T-cell (primary cell): ENCODE data around the gene ZNF688. TPM values are rescaled to one million over a fixed set of nuclear protein-coding genes. Genes with fewer than 3 reads are reported as not detected.

ENCODE experiments used
- ATAC-seq, 4 experiments: fragments of 200-7000 bp in 3 of 4; fragments of 150-1000 bp in 1 of 4; cut with Tn5 transposase; replicated peaks in 1 of 4; 1 replicate in 3 of 4; 2 replicates in 1 of 4; pipeline ENCODE4 v1.10.0; 2021; ENCODE audit warnings: moderate library complexity in 3 of 4, mild to moderate bottlenecking in 2 of 4, moderate number of reproducible peaks in 1 of 4
- CTCF ChIA-PET, 2 donors: fragments of 300-600 bp; sonication (Branson Sonifier 250); formaldehyde crosslinking; loops; one replicate each; lab custom pipeline; 2022; ENCODE audit warnings: antibody characterized with exemption in 2 of 2; lab: Charles Lee
- POLR2A ChIA-PET, 2 donors: fragments of 300-600 bp; sonication (Branson Sonifier 250); formaldehyde crosslinking; loops; one replicate each; lab custom pipeline; 2022; ENCODE audit warnings: antibody characterized with exemption in 2 of 2; lab: Charles Lee
- DNase-seq, 35 experiments: peaks; one replicate each; pipeline versions ENCODE4 v3.0.0 to v3.0.0-alpha.2; 2013 to 2023
- H3K27ac ChIP-seq: one replicate; pipeline ENCODE4 v1.5.1; 2013; ENCODE audit warnings: low read length
- H3K27me3 ChIP-seq, 2 experiments: replicated peaks in 1 of 2; 1 replicate in 1 of 2; 2 replicates in 1 of 2; pipeline versions ENCODE4 v1.6.1 to v1.7.0; 2013; ENCODE audit warnings: low read length in 1 of 2, mixed read lengths in 1 of 2; ENCODE audit not compliant: control insufficient read depth in 2 of 2, insufficient read depth in 2 of 2; ENCODE audit errors: extremely low read depth in 1 of 2
- H3K36me3 ChIP-seq, 2 donors: 1 replicate in 1 of 2; 2 replicates in 1 of 2; pipeline versions ENCODE4 v1.6.1 to v1.7.0; 2013; ENCODE audit warnings: low read length in 1 of 2; ENCODE audit not compliant: control insufficient read depth in 2 of 2, insufficient read depth in 1 of 2; ENCODE audit errors: extremely low read depth in 1 of 2
- H3K4me1 ChIP-seq, 2 experiments: 1 replicate in 1 of 2; 2 replicates in 1 of 2; pipeline versions ENCODE4 v1.6.1 to v1.7.0; 2013; ENCODE audit warnings: low read length in 2 of 2, mixed read lengths in 1 of 2; ENCODE audit not compliant: insufficient read depth in 2 of 2, control insufficient read depth in 1 of 2; ENCODE audit errors: extremely low read depth in 1 of 2
- H3K4me3 ChIP-seq, 2 donors: 1 replicate in 1 of 2; 2 replicates in 1 of 2; pipeline versions ENCODE4 v1.5.1 to v1.7.0; 2013; ENCODE audit warnings: mild to moderate bottlenecking in 2 of 2, low read length in 1 of 2, moderate library complexity in 1 of 2; ENCODE audit not compliant: control insufficient read depth in 1 of 2; ENCODE audit errors: extremely low read depth in 1 of 2
- H3K9me3 ChIP-seq: 2 replicates; pipeline ENCODE4 v1.7.0; 2013
- H3K27ac Mint-ChIP-seq, 2 donors: one replicate each; pipeline ENCODE4 v1.8.0; 2020 to 2021; ENCODE audit warnings: mild to moderate bottlenecking in 2 of 2, mixed read lengths in 2 of 2
- H3K27me3 Mint-ChIP-seq, 2 donors: one replicate each; pipeline ENCODE4 v1.8.0; 2021 to 2022; ENCODE audit warnings: mixed read lengths in 2 of 2
- H3K36me3 Mint-ChIP-seq: one replicate; pipeline ENCODE4 v1.8.0; 2021; ENCODE audit warnings: mixed read lengths
- H3K4me1 Mint-ChIP-seq, 3 donors: one replicate each; pipeline ENCODE4 v1.8.0; 2020 to 2022; ENCODE audit warnings: mixed read lengths in 3 of 3, mild to moderate bottlenecking in 1 of 3
- H3K4me3 Mint-ChIP-seq, 3 donors: one replicate each; pipeline ENCODE4 v1.8.0; 2020 to 2022; ENCODE audit warnings: mild to moderate bottlenecking in 3 of 3, mixed read lengths in 3 of 3, moderate library complexity in 3 of 3
- H3K9me3 Mint-ChIP-seq, 3 donors: one replicate each; pipeline ENCODE4 v1.8.0; 2020 to 2022; ENCODE audit warnings: mixed read lengths in 3 of 3
- WGBS: methylation state at CpG from one replicate; pipeline ENCODE4 v1.1.5; 2013; ENCODE audit warnings: missing lambda C conversion rate; ENCODE audit not compliant: insufficient coverage; 5-methylcytosine and 5-hydroxymethylcytosine counted together
- total RNA-seq, 35 experiments: library from RNA in 6 of 35; stranded (reverse) in 6 of 35; fragments of 120-200 nt in 1 of 35; gene quantifications; one replicate each; pipeline versions ENCODE4 v1.2.1 to v1.2.4 and lab custom pipeline; 2013 to 2026

The ZNF688 gene
- total RNA-seq, 5 donors from 2014 or later (not counting 1 experiment from before 2014, with no cell fraction given) = 11.9 to 25.9 (median 20.7) TPM

- H3K4me3 ChIP-seq = no peak overlapping the region
- H3K27ac Mint-ChIP-seq = peak overlapping the region in 1 of 2 donors; percentile 84
- WGBS = 98% methylated on average over 49 of the region's 57 CpGs
- peaks cover 36 to 54% (median 44%) of the 10 kb centered on the region in 3 donors for H3K4me1 Mint-ChIP-seq
- POLR2A ChIA-PET = no interaction called here
- ATAC-seq (no peak), DNase-seq (no peak)
- no peak overlapping the region for H3K27ac ChIP-seq
- H3K27me3 Mint-ChIP-seq = no peaks in the 10 kb centered on the region
- peak overlapping the region; percentile 68 to 100 (median 75) for H3K4me3 Mint-ChIP-seq
- H3K9me3 Mint-ChIP-seq = no peaks in the 10 kb centered on the region
- CTCF ChIA-PET = no interaction called here
- peaks cover 8 to 53% of the 10 kb centered on the region in 2 experiments for H3K4me1 ChIP-seq
- H3K36me3 Mint-ChIP-seq = peaks cover 3% of the 10 kb centered on the region
- no peaks in the 10 kb centered on the region for H3K9me3 ChIP-seq
- H3K36me3 ChIP-seq = peaks cover 3 to 23% of the 10 kb centered on the region in 2 donors
- no peaks in the 10 kb centered on the region for H3K27me3 ChIP-seq
These were observed 39.0 kb downstream of the ZNF688 start for GRCh38 chr16:30532285-30533145.

DNA sequence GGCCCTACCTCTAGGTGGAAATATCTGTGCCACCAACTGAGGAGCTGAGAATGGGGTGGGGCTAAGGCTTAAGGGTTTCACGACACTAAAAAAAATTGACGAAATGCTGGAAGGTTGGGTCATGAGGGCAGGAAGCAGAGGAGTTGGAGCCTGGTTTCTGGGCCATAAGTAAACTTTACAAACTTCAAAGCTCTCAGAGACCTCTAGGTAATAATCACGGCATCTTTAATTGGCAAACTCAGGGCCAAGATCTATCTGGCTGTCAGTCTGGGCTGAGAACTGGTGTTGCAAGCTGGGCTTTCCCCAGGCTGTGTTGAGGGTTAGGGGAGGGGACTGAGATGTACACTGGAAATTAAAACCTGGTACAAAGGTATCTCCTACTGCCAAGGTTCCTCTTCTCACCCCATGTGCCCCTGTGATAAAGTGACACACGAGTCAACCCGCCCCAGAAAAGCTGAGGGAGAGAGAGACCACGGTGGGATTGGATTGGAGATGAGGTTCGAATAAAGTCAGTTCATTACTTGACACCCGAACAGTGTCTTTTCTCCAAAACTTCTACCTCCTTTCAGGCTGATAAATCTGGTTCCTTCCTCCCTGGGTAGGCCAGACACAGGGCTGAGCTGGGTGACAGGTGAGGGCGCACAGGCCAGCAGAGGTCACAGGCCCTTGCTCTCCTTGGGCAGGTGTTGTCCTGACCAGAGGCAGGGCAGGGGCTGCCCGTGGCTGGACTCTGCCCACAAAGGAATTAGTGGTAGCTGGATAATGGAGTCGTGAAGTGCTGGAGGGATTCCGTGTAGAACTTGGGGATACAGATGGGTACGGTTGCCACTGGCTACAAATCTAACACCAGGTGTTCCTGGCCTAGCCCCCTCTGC is 41.1 kb downstream of the ZNF688 start:
- H3K9me3 ChIP-seq = no peaks in the 10 kb centered on the region
- ChIA-PET POLR2A (interaction anchor here in 1 of 2 donors (0.5 kb wide), 1 partner anchor 21 kb away, joined by 5 read pairs; no protein-coding TSS in a partner anchor), CTCF (interaction anchor here (0.6 to 1.4 kb wide), 2 partner anchors 68 to 108 kb away, joined by 4 to 6 read pairs; no protein-coding TSS in a partner anchor)
- peak overlapping the region in 1 of 2 donors; percentile 81 for H3K27ac Mint-ChIP-seq
- H3K4me1 Mint-ChIP-seq = peaks cover 25 to 45% (median 35%) of the 10 kb centered on the region in 3 donors
- no peak overlapping the region for H3K4me3 Mint-ChIP-seq
- H3K4me1 ChIP-seq = peaks cover 2 to 54% of the 10 kb centered on the region in 2 experiments
- 68% methylated on average over 5 of the region's 13 CpGs for WGBS
- H3K36me3 ChIP-seq = peaks cover 3 to 23% of the 10 kb centered on the region in 2 donors
- H3K27me3 ChIP-seq = no peaks in the 10 kb centered on the region
- H3K27ac ChIP-seq = peak overlapping the region; percentile 47
- no peaks in the 10 kb centered on the region for H3K9me3 Mint-ChIP-seq
- peaks cover 3% of the 10 kb centered on the region for H3K36me3 Mint-ChIP-seq
- no peak overlapping the region for H3K4me3 ChIP-seq
- no peak for ATAC-seq
- no peaks in the 10 kb centered on the region for H3K27me3 Mint-ChIP-seq
- DNase-seq = peak in 6 of 35 experiments; percentile 7 to 54 (median 20)

- ChIA-PET POLR2A (interaction anchor here in 1 of 2 donors (0.7 kb wide), 1 partner anchor 23 kb away, joined by 3 read pairs; no protein-coding TSS in a partner anchor), CTCF (interaction anchor here (0.6 to 1.4 kb wide), 3 partner anchors 69 to 486 kb away, joined by 3 to 6 read pairs (median 3); no protein-coding TSS in a partner anchor)
- no peaks in the 10 kb centered on the region for H3K27me3 Mint-ChIP-seq
- H3K36me3 ChIP-seq = peaks cover 3 to 23% of the 10 kb centered on the region in 2 donors
- peaks cover 18 to 38% (median 37%) of the 10 kb centered on the region in 3 donors for H3K4me1 Mint-ChIP-seq
- H3K27me3 ChIP-seq = no peaks in the 10 kb centered on the region
- no peaks in the 10 kb centered on the region for H3K9me3 ChIP-seq
- no peak overlapping the region for H3K27ac ChIP-seq
- no peaks in the 10 kb centered on the region for H3K9me3 Mint-ChIP-seq
- DNase-seq (no peak), ATAC-seq (no peak)
- peaks cover 2 to 43% of the 10 kb centered on the region in 2 experiments for H3K4me1 ChIP-seq
- WGBS = 81% methylated on average over 4 of the region's 4 CpGs
- no peak overlapping the region for H3K4me3 ChIP-seq
- H3K4me3 Mint-ChIP-seq = peak overlapping the region in 2 of 3 donors; percentile 51 to 91
- H3K27ac Mint-ChIP-seq = peak overlapping the region; percentile 75 to 88
- peaks cover 3% of the 10 kb centered on the region for H3K36me3 Mint-ChIP-seq
These were observed 42.6 kb downstream of the ZNF688 start for GRCh38 chr16:30528799-30529457.

DNA sequence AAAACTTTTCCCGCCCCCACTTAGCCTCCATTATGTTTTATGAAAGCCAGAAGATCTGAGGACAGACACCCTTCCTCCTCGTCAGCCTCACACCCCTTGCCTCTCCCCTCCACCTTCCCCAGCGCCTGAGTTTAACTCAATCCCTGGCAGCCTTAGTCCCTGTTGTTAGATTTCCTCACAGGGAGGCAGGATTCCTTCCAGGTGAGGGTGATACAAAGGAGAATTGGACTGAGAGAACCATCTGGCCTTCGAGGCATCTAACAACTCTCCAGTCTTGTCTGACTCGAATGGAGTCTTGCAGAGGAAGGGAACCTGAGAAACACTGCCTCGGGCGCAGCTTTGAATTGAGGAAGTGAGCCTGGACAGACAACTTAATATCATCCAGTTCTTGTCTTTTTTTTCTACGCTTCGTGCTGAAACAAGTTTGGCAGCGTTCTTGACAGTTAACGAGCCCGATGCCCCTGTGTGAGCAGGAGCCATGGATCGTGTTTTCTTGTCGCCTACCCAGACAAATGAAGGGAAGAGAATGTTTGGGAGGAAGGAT is 43.8 kb downstream of the ZNF688 start:
- DNase-seq = peak in 3 of 35 experiments; percentile 21 to 47 (median 40)
- H3K27ac Mint-ChIP-seq = peak overlapping the region; percentile 91 to 92
- no peaks in the 10 kb centered on the region for H3K36me3 Mint-ChIP-seq

DNA sequence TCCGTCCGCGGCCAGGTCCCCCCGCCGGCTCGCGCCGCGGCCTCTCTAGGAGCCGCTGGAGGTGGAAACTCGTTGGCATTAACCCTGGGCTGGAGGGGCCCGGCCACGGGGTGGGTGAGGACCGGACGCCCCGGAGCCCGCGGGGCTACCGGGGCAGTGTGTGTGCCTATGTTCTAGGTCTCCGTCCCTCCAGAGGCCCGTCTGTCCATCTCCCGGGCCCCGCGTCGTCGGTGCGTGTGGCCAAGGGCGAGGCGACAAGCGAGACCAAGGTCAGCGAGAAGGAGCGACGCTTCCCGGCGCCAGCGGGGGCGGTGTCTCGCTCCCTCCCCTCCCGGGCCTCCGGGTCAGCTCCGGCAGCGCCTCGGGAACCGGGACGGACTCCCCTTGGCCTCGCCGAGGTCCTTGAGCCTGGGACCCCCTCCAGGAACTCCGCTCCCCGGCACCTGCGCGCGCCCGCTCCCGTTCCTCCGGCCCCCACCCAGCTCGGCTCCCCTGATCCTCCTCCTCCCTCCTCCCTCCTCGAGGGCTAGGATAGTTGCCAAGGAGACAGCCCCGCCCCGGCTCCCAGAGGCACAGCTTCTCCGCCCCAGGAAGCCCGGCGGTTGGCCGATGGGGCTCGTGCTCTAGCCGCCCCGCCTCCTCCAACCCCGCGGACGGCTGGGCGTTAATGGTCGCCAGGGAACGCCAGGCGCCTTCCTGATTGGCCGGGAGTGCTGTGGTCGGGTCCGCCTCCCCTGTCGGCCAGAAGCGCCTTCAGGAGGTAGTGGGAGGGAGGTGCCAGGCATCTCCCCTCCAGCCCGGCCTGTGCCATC is 44.5 kb downstream of the ZNF688 start:
- H3K4me1 Mint-ChIP-seq = peaks cover 13 to 33% (median 29%) of the 10 kb centered on the region in 3 donors
- H3K4me3 Mint-ChIP-seq = peak overlapping the region; percentile 79 to 91 (median 82)
- peak overlapping the region; percentile 80 to 86 for H3K4me3 ChIP-seq
- ATAC-seq = peak; percentile 74 to 79 (median 79)
- ChIA-PET POLR2A (interaction anchor here in 1 of 2 donors (1.0 kb wide), 1 partner anchor 52 kb away, joined by 5 read pairs; no protein-coding TSS in a partner anchor), CTCF (no interaction called here)
- peaks cover 0 to 13% of the 10 kb centered on the region in 2 donors for H3K36me3 ChIP-seq
- no peaks in the 10 kb centered on the region for H3K27me3 ChIP-seq
- H3K27me3 Mint-ChIP-seq = no peaks in the 10 kb centered on the region
- H3K4me1 ChIP-seq = peaks cover 2 to 32% of the 10 kb centered on the region in 2 experiments
- H3K36me3 Mint-ChIP-seq = peaks cover 4% of the 10 kb centered on the region
- H3K9me3 ChIP-seq = no peaks in the 10 kb centered on the region
- peak; percentile 53 to 90 (median 71) for DNase-seq
- H3K27ac Mint-ChIP-seq = peak overlapping the region; percentile 91 to 92
- peak overlapping the region; percentile 54 for H3K27ac ChIP-seq
- under 1% methylated on average over 64 of the region's 79 CpGs for WGBS
- H3K9me3 Mint-ChIP-seq = no peaks in the 10 kb centered on the region

More for the DNA sequence above, 43.8 kb downstream of the ZNF688 start:
- H3K27ac ChIP-seq = peak overlapping the region; percentile 54
- H3K9me3 Mint-ChIP-seq = no peaks in the 10 kb centered on the region
- peaks cover 0 to 17% of the 10 kb centered on the region in 2 donors for H3K36me3 ChIP-seq
- POLR2A ChIA-PET = interaction anchor here in 1 of 2 donors (1.0 kb wide), 1 partner anchor 51 kb away, joined by 5 read pairs; no protein-coding TSS in a partner anchor
- peak overlapping the region; percentile 53 to 80 for H3K4me3 ChIP-seq
- peaks cover 2 to 32% of the 10 kb centered on the region in 2 experiments for H3K4me1 ChIP-seq
- H3K9me3 ChIP-seq = no peaks in the 10 kb centered on the region
- H3K4me1 Mint-ChIP-seq = peaks cover 13 to 33% (median 29%) of the 10 kb centered on the region in 3 donors
- WGBS = 69% methylated on average over 4 of the region's 14 CpGs
- H3K4me3 Mint-ChIP-seq = peak overlapping the region; percentile 79 to 91 (median 82)
- H3K27me3 ChIP-seq = no peaks in the 10 kb centered on the region
- ATAC-seq = peak in 2 of 4 experiments; percentile 4 to 10
- CTCF ChIA-PET = no interaction called here
- H3K27me3 Mint-ChIP-seq = no peaks in the 10 kb centered on the region
